Posterior cingulate gyrus (tissue), 11 donors: ENCODE results near the gene CPNE9.
A peak's percentile ranks its signal among the peaks of the same experiment; 100 is the strongest.

Experiments used
- DNase-seq, 10 donors: peaks; one replicate each; pipeline versions ENCODE4 v3.0.0 to v3.0.0-alpha.2; 2020 to 2021; ENCODE audit warnings: mixed read lengths in 3 of 10
- intact Hi-C: fragments of 100-400 bp; cut with DNase I; formaldehyde crosslinking; loops from one replicate; pipeline ENCODE4 v1.15.1; 2023

Gene CPNE9

DNA sequence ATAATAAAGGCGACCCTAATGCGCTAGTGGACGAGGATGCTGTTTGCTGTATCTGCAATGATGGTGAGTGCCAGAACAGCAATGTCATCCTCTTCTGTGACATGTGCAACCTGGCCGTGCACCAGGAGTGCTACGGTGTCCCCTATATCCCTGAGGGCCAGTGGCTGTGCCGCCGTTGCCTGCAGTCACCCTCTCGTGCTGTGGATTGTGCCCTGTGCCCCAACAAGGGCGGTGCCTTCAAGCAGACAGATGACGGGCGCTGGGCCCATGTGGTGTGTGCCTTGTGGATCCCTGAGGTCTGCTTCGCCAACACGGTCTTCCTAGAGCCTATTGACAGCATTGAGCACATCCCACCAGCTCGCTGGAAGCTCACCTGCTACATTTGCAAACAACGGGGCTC is 35.5 kb downstream of the CPNE9 start:
- intact Hi-C loops, result no loop called here
- no peak for DNase-seq

DNA sequence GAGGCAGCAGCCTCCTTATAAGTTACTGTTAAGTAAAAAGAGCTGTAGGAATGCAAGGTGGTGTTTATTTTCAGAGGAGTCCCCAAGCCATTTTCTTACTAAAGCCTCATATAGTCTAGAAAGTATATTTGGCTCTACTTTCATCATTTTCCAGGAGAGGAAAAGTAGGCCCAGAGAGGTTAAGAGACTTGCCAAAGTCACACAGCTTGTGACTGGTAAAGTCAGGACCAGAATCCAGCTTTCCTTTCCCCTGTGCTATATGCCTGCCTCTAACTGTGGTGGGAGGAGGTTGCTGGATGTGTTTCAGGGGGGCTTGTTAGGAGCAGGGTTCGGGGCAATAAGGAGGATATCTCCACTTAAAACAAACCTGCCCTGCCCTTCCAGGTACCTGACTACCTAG is 38.9 kb downstream of the CPNE9 start:
- intact Hi-C loops, result no loop called here
- no peak for DNase-seq

DNA sequence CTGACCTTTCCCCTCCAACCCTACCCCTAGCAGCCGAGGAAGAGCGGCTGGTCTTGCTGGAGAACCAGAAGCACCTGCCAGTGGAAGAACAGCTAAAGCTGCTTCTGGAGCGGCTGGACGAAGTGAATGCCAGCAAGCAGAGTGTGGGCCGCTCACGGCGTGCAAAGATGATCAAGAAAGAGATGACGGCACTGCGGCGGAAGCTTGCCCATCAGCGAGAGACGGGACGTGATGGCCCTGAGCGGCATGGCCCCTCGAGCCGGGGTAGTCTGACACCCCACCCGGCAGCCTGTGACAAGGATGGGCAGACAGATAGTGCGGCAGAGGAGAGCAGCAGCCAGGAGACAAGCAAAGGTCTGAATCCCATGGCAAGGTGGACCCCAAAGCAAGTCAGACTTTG is 39.9 kb downstream of the CPNE9 start:
- intact Hi-C loops, result no loop called here
- DNase-seq, result no peak

DNA sequence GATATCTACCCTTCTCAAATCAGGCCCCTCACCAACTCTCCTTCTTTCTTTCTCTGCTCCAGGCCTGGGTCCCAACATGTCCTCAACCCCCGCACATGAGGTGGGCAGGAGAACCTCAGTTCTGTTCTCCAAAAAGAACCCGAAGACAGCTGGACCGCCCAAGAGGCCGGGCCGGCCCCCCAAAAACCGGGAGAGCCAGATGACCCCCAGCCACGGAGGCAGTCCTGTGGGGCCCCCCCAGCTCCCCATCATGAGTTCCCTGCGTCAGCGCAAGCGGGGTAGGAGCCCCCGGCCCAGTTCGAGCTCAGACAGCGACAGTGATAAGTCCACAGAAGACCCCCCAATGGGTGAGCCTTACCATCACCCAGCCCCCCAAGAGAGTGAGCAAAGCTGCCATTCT is 40.5 kb downstream of the CPNE9 start:
- intact Hi-C loops, result no loop called here
- no peak for DNase-seq

DNA sequence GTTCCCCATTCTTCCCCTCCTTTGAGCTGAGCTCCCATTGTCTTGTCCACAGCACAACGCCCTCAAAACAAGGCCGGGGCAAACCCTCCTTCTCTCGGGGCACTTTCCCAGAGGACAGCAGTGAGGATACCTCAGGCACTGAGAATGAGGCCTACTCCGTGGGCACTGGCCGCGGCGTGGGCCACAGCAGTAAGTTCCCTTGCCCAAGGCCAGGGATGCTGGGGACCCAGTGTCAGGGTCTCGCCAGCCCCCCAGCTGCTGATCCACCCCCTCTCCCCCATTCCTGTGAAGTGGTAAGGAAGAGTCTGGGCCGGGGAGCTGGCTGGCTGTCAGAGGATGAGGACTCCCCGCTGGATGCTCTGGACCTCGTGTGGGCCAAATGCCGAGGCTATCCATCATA is 41.9 kb downstream of the CPNE9 start:
- no peak for DNase-seq
- intact Hi-C loops, result no loop called here

- intact Hi-C loops, result no loop called here
- peak in 6 of 10 donors; percentile 51 to 93 (median 62) for DNase-seq
Observed at GRCh38 chr3:9746330-9746729, 42.7 kb downstream of the CPNE9 start.

DNA sequence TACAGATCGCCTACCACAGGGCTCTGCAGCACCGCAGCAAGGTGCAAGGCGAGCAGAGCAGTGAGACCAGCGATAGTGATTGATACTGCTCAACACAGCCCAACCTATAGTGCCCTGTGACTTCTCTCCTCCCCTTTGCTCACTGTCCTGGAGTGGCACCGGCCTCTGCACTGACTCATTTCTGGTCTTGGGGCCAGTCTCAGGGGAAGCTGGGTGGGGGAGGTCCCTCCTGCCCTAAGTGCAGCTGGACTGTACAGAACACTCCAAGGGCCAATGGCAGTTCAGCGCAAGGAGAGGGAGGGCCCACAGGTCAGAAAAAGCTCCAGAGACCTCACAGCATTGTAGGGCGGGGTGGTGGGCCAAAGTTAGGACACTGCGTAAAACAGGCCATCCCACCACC is 43.6 kb downstream of the CPNE9 start:
- DNase-seq, result no peak
- intact Hi-C loops, result no loop called here

- intact Hi-C loops, result loop anchor here (2.0 kb wide), 1 partner anchor 45 kb away; the partner anchor contains the start of genes ARPC4 and TADA3
- DNase-seq, result no peak
Observed at GRCh38 chr3:9748031-9748430, 44.4 kb downstream of the CPNE9 start.

DNA sequence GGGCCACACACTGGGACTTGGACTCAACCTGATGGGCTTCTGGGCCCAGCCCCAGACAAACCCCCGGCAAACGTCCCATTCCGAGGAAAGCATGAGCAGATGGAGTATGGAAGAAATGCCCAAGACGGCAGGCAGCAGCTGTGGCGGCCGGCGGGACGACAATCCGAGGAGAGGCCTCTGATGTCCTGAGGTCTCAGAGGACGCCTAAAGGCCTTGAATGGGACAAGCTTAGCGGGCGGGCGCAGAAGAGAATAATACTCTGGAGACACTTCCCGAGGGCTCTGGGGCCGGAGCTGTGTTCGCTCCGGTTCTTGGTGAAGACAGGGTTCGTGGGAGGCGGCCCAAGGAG is 45.6 kb downstream of the CPNE9 start:
- DNase-seq, result peak in 2 of 10 donors; percentile 78 to 85
- intact Hi-C loops, result loop anchor here (1.0 to 2.0 kb wide), 2 partner anchors 16 to 44 kb away; partner anchors contain the start of genes ARPC4 and TADA3

DNA sequence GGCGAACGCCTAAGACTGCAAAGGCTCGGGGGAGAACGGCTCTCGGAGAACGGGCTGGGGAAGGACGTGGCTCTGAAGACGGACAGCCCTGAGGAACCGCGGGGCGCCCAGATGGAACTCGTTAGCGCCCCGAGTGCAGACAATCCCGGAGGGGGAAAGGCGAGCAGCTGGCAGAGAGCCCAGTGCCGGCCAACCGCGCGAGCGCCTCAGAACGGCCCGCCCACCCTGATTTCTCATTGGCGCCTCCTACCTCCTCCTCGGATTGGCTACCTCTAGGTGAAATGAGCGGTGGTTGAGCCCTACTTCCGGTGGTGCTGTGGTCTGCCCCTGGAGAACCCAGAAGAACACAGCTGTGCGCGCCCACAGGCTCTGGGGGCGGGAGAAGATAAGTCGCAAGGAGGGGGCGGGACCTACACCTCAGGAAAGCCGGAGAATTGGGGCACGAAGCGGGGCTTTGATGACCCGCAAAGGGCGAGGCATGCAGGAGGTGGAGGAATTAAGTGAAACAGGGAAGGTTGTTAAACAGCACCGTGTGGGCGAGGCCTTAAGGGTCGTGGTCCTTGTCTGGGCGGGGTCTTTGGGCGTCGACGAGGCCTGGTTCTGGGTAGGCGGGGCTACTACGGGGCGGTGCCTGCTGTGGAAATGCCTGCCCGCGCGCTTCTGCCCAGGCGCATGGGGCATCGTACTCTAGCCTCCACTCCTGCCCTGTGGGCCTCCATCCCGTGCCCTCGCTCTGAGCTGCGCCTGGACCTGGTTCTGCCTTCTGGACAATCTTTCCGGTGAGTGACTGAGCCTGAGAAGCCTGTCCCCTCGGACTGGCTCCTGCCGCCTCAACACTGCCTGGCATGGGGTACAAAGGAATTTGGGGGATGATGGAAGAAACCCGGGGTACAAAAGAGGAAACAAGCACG is 46.3 kb downstream of the CPNE9 start, which contains the start of gene OGG1:
TSS of gene OGG1 (plus strand) at position 308 of the 911 bp plus-strand sequence. CDS start at position 643, 335 bp downstream.
- peak; percentile 94 to 99 (median 97) for DNase-seq
- intact Hi-C loops, result loop anchor here (1.0 to 2.0 kb wide), 2 partner anchors 17 to 43 kb away; partner anchors contain the start of genes ARPC4 and TADA3

DNA sequence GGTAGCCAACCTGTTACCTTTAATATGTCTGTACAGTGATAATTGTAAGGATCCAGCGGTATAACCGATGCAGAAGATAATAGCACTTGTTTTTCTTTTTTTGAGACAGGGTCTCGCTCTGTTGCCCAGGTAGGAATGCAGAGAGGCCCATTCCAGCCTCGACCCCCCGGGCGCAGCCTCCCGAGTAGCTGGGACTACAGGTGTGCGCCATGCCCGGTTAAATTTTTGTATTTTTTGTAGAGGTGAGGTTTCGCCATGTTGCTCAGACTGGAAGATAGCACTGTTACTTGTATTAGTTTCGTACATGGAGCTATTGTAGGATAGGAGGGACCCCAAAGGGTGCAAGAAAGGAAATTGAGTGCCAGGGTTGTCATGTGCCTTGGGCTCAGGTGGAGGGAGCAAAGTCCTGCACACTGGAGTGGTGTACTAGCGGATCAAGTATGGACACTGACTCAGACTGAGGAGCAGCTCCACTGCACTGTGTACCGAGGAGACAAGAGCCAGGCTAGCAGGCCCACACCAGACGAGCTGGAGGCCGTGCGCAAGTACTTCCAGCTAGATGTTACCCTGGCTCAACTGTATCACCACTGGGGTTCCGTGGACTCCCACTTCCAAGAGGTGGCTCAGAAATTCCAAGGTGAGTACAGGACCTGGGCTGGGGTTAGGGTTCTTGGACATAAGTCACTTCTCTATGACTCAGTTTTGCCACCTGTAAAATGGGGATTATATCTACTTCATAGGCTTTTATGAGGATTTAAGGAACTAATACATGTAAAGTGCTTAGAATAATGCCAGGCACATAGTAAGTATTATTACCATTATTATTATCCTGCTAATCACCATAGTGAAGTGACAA is 47.2 kb downstream of the CPNE9 start:
- no peak for DNase-seq
- intact Hi-C loops, result no loop called here

- DNase-seq, result no peak
Observed at GRCh38 chr3:9754678-9755077, 51.0 kb downstream of the CPNE9 start.

DNA sequence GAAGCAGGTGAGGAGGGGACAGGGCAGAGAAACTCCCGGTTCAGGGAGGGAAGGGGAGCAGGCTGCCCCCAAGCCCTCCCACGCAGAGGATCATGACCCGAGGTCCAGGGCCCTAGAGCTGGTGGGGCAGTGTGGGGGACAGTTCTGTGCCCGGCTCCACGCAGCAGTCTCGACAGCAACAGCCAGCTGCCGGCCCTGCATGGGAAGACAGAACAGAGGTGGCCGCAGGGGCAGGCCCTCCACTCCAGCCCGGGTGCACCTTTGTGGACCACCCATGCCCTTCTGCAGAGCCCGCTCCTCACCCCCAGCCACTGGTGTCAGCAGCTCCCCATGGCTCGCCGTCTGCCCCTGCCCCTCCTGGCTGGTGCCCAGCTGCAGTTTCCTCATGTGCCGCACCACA is 53.8 kb downstream of the CPNE9 start:
- intact Hi-C loops, result no loop called here
- DNase-seq, result peak in 1 of 10 donors; percentile 70

More at GRCh38 chr3:9754678-9755077, 51.0 kb downstream of the CPNE9 start:
- intact Hi-C loops, result no loop called here

DNA sequence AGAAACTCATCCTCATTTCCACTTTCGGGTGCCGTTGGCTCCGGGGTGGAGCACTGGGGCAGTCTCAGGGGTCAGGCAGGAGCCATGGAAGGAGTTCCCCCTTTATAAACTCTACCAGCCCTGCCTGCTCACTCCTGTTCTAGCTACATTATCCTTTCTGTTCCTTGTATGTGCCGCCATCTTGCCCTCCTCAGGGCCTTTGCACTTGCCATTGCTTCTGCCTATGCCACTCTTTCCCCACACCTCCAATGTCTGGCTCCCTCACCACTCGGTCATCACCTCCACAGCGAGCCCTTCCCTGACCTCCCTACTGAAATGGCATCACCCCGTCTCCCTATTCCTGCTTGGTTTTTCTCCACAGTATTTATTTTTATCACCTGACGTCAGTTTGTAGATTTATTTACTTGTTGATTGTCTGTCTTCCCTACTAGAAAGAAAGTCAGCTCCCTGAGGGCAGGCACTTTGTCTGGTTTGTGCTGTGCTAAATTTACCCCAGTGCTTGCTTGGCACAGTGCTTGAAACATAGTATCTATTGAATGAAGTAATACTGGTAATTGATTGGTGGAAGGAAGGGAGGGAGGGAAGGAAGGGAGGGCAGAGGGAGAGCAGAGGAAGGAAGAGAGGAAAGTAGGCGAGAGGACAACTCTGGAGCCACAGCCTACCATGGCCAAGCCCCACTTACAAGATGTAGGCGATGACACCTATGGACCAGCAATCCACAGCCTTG is 57.3 kb downstream of the CPNE9 start:
- DNase-seq, result peak in 2 of 10 donors; percentile 1 to 34
- intact Hi-C loops, result no loop called here

- intact Hi-C loops, result no loop called here
- no peak for DNase-seq
Observed at GRCh38 chr3:9761919-9762318, 58.3 kb downstream of the CPNE9 start.

- intact Hi-C loops, result no loop called here
- peak in 1 of 10 donors; percentile 61 for DNase-seq
Observed at GRCh38 chr3:9762871-9763270, 59.2 kb downstream of the CPNE9 start.

DNA sequence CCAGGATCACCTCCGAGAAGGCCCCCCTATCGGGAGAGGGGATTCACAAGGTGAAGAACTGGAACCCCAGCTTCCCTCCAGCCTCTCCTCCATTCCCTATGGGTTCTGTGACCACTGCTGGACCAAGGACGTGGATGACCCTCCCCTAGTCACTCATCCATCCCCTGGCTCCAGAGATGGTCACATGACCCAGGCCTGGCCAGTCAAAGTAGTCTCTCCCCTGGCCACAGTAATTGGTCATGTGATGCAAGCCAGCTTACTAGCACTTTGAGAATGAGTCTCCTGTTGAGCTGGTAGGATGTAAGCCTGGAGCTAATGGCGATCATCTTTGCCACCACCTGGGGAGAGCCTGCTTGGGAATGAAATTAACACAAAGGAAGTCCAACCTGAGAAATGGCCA is 62.2 kb downstream of the CPNE9 start:
- DNase-seq, result peak in 1 of 10 donors; percentile 42

DNA sequence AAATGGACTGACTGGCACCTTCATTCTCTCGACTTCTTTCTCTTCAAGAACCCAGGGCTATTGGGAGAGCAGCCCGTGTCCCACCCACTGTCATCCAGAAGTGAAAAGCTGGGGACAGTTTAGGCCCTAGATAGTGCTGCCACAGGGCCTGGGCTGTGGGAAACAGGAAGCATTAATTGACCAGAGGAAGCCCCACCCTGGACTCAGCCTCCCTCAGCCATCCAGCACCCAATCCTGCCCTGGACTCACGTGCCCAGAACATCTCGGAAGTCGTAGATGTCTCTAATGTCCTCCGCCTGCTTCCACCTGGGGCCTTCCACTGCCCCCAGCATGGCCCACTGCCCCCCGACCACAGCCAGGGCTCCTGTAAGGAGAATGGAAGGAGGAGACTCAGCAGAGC is 63.8 kb downstream of the CPNE9 start:
- DNase-seq, result no peak
- intact Hi-C loops, result no loop called here

More for the DNA sequence above, 62.2 kb downstream of the CPNE9 start:
- intact Hi-C loops, result no loop called here

DNA sequence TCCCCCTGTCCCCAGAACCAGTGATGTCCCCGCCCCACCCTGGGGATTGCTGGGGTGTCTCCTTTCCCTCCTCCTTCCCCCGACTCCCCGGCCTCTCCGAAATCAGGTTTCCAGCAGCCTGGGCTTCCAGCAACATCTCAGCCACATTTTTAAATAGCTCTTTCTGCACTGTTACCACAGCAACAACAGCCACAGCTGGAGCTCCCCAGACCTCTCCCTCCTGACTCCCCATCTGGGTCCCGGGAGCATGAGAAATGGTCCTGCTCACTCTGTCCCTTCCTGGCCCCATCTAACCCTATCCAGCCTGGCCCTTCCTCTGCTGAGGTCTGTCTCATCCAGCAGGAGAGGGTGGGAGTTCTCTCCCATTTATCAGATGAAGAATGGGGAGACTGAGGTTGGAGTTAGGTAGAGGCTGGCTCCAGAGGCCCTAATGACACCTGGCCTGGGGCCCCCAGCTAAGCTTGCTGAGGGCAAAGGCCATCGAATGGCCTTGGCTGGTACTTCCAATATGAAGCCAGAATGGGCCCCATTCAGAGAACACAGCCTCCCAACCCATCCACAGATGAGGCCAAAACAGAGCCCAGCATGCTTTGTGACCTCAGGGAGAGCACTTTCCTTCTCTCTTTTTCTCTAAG is 64.6 kb downstream of the CPNE9 start:
- no peak for DNase-seq
- intact Hi-C loops, result no loop called here

DNA sequence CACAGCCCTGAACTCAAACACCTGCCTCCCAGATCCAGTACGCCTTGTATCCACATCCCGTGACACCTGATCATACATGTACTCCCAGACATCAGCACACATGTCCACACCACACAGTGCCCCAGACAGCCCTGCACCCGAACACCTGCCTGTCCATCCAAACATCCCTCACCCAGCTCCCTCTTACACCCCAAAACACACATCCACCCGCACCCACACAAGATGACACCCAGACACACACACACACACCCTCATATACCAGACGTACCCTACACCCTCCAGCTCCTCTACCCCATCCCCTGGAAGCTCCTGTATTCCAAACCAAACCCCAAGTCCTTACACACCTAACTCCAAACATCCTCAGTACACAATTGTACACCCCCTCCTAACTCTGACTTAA is 65.4 kb downstream of the CPNE9 start:
- intact Hi-C loops, result no loop called here
- no peak for DNase-seq
